Measurements from ENCODE around the gene PLEKHG5.
"Not testable (repeated sequence)": the region's sequence is repeated elsewhere in the genome, so short reads cannot be mapped to it uniquely, and the experiment has no call there.

DNA sequence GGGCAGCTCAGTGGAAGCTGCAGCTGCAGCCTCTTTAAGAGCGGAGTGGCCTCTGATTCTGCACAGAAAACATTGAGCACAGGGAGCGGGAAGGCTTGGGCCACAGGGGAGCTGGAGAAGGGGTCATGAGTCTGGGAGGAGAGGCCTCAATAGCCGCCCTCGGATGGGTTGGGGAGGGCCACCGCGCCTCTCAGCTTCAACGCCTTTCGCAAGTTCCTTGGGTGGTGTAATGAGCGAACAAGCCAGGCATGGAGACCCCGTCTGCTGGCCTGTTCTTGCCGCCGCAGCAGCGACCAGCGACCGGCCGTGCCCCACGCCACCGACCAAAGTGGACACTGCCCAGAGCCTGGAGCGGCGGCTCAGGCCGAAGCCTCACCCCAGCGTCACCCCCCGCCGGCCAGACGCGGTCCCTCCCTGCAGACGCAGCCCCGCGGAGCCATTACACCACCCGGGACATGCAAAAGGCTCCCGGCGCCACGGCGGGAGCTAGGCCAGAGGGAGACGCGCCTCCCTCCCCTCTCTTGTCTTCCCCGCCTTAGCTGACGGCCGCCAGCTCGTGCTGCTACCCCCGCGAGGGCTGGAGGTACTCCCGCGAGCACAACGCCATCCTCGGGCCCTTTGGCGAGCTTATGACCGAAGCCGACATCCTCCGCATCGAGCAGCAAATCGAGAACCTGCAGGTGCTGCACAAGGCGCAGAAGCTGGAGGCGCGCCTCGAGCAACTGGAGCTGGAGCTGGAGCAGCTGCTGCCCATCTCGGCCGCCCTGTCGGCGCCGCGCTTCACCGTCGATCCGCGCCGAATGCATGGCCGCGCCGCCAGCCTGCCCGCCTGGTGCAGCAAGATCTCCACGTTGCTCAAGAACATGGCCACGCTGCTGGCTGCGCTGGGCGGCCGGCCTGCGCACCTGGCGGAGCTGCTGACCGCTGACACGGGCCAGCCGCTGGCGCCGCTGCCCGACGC lies 37.3 kb downstream of the PLEKHG5 start:
- TF ChIP-seq, protein P1, sequence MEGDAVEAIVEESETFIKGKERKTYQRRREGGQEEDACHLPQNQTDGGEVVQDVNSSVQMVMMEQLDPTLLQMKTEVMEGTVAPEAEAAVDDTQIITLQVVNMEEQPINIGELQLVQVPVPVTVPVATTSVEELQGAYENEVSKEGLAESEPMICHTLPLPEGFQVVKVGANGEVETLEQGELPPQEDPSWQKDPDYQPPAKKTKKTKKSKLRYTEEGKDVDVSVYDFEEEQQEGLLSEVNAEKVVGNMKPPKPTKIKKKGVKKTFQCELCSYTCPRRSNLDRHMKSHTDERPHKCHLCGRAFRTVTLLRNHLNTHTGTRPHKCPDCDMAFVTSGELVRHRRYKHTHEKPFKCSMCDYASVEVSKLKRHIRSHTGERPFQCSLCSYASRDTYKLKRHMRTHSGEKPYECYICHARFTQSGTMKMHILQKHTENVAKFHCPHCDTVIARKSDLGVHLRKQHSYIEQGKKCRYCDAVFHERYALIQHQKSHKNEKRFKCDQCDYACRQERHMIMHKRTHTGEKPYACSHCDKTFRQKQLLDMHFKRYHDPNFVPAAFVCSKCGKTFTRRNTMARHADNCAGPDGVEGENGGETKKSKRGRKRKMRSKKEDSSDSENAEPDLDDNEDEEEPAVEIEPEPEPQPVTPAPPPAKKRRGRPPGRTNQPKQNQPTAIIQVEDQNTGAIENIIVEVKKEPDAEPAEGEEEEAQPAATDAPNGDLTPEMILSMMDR (conservative IDR thresholded peaks at IDR 0.05): not testable (repeated sequence)
- TF ChIP-seq ZFX (IDR thresholded peaks at IDR 0.05): not testable (repeated sequence)
